HuH-7 (cell line): ENCODE measurements around the gene HES5.
"Not testable (repeated sequence)": the region's sequence is repeated elsewhere in the genome, so short reads cannot be mapped to it uniquely, and the experiment has no call there.

Source experiments
- DNase-seq: peaks from one replicate; pipeline ENCODE4 v3.0.0; 2011; ENCODE audit warnings: low spot score

HES5 gene, protein sequence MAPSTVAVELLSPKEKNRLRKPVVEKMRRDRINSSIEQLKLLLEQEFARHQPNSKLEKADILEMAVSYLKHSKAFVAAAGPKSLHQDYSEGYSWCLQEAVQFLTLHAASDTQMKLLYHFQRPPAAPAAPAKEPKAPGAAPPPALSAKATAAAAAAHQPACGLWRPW

GRCh38 chr1:2529784-2530512 lies at the start of gene HES5:
Gene HES5, minus strand, starts transcription at chr1:2530263. Its CDS starts 99 bp downstream, at chr1:2530164.
- DNase-seq: no peak

DNA sequence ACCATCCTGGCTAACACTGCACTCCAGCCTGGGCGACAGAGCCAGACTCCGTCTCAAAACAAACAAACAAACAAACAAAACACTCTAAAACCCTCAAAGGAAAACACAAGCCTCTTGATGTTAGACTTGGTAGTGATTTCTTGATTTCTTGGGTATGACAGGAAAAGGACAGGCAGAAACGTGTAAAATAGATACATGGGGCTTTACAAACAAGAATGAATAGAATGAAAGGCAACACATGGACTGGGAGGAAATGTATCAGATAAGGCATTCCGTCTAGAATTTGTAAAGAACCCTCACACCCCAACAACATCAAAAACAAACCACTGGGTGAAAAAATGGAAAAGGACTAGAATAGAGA lies 48.7 kb upstream of the HES5 start:
- DNase-seq: no peak

- not testable (repeated sequence) for DNase-seq
These were observed 47.6 kb upstream of the HES5 start for GRCh38 chr1:2577565-2578075.

DNA sequence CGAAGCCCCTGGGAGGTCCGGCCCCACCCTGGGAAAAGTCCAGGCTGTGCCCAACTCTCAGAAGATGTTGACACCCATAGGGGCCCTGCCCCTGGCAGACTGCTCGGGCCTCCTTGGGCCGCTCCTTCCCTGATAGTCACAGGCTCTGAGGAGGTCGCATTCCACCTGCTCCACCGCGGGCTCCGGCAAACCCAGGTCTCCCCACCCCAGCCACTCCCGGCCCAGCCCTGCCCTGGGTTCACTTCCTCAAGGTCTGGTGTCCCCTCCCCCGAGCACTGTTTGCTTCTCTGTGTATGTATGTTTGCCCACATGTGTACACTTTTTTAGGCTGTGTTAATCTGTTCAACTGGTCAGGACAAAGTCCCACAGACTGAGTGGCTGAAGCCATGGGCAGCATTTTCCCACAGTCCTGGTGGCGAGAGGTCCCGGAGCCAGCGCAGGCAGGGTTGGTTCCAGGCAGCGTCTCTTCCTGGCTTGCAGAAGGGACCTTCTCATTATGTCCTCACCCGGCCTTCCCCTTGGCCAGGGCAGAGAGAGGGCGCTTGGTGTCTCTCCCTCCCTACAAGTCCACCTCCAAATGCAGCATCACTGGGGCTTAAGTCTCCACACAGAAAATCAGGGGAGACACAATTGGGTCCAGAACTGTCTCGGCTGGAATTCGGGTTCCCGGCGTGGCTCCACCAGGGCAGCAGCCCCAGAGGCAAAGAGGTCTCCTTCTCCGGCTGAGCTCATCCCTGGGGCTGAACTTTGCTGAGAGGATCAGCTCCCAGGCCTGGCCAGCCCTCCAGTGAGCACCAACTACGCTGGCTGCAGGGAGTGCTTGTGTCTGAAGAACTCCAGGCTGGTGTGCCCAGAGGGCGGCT lies 46.0 kb upstream of the HES5 start:
- no peak for DNase-seq

DNA sequence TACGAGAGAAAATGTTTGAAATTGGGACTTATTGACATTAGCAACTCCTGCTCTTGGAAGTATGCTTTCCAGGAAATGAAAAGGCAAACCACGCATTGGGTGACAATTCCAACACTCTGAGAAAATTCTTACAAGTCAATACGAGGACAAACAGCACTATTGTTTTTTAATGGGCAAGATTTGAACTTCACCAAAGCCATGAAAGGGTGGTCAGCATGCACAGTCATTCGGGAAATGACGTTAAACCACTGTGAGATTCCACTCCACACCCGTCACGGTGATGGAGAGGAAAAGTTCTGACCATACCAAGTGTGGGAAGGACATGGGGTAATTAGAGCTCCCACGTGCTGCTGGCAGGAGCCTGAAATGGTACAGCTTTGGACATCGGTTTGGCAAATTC lies 44.3 kb upstream of the HES5 start:
- no peak for DNase-seq

DNA sequence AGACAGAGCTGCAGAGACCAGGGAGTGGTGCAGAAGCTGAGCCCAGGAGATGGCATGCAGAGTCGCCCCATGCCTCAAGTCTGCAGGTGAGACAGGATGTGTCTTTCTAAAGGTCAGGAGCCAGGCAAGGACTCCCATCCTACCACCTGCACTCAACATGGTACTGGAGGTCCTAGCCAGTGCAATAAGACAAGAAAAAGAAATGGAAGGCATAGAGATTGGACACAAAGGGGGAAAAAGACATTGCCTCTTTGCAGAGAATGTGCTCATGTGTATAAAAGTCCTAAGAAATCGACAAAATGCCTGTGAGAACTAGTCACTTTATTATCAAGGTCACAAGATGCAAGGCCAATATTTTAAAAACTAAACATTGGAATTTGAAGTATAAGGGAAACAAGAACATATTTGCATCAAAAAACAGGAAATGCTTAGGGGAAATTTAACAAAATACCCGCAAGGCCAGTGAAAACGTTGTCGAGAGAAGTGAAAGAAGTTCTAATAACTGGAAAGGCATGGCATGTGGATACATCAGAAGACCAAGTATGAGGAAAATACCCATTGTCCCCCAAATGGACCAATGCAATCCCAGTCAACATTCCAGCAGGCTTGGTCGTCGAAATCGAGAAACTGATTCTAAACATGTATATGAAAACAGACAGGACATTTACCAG lies 43.3 kb upstream of the HES5 start:
- DNase-seq: no peak

- DNase-seq: no peak
These were observed 41.3 kb upstream of the HES5 start for GRCh38 chr1:2571348-2571747.

- no peak for DNase-seq
These were observed 40.3 kb upstream of the HES5 start for GRCh38 chr1:2570332-2570731.

DNA sequence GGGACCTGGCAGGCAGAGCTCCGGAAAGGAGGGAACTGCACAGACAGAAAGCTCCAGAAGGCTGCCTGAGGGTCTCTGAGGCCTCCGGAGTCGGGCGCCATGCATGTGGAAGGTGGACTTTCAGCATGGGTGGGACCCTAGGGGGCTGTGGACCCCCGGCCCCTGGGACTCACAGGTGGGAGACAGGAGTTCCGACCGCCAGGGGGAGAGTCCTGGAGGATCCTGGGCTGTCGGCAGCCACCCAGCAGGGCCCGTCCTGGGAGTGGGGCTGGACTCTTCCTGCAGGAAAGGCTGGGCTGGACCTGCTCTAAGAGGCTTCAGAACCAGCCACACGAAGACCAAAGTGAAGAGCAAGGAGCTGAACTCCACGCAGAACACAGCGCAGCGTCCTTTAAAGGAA lies 39.6 kb upstream of the HES5 start:
- not testable (repeated sequence) for DNase-seq

DNA sequence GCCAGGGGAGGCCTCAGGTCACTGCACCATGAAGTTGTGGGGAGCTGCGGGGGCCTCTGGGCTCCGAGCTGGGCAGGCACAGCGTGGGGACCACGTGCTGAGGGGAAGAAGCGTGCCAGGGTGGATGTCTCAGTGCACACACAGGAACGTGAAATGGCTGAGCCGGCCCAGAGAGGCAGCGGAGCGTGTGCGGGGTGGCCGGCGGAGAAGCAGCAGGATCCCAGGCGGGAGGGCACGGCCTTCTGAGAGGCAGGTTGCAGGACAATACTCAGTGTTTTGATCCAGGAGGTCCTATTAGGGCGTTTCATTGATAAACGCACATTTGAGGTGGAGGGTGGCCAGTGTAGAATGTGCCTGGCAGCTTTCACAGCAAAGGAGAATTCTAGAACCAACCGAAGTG lies 39.0 kb upstream of the HES5 start:
- no peak for DNase-seq

GRCh38 chr1:2568187-2568816 lies 38.2 kb upstream of the HES5 start:
- not testable (repeated sequence) for DNase-seq

GRCh38 chr1:2567083-2567679 lies 37.1 kb upstream of the HES5 start:
- DNase-seq: no peak

DNA sequence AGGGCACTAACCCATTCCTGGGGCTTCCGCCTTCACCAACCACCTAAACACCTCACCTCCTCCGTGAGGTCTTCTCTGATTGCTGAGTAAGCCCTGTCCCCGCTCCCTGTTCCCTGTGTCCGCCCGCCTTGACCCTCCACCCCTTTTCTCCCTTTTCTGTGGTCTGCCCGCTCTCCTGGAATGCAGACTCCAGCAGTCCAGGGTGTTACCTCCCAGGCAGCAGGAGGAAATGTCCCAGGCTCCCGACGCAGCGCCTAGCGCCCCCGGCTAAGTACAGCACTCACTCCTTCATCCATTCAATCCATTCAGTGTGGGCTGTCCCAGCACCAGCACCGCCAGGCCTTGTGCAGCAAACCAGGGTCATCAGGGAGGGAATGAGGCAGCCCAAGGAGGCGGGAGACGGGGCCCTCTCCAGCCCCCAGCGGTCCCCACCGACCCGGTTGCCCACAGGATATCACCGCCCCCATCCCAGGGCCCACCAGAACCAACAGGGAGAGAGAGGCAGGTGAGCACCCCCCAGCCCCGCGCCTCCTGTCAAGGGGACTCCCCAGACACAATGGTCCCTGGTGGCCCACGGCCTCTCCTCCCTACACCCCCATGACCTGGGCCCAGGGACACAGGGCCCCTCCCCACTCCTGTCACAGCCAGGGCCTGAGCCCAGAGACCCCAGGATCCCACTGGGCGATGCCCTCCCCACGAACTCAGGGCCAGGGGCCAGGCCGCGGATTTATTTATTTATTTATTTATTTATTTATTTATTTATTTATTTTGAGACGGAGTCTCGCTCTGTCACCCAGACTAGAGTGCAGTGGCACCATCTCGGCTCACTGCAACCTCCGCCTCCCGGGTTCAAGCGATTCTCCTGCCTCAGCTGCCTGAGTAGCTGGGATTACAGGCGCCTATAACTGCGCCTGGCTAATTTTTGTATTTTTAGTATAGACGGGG lies 36.3 kb upstream of the HES5 start:
- DNase-seq: no peak

DNA sequence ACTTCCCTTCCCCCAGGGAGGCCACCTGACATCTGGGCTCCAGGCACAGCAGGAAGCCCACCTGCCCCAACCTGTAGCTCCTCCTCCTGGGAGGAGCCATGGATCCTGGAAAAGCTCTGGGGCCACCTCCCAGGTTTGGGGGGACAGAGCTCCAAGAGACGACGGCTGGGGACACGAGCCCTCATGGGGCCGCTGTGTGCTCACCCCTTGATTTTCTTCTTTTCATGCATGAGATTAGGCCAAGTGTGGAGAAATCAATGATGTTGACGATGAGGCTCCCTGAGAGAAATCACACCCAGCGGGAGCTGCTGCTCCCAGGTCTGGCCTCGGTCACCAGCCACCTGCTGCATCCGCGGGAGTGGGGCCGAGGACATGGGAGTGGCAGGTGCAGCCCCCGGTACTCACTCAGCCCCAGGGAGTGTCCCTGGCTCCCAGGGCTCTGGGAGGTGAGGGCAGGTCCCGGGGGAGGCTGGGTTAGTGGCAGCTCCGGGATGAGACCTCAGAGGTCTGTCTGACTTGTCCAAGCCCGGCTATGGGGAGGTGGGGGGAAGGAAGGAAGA lies 34.8 kb upstream of the HES5 start:
- DNase-seq: no peak

- no peak for DNase-seq
These were observed 34.1 kb upstream of the HES5 start for GRCh38 chr1:2564006-2564814.

DNA sequence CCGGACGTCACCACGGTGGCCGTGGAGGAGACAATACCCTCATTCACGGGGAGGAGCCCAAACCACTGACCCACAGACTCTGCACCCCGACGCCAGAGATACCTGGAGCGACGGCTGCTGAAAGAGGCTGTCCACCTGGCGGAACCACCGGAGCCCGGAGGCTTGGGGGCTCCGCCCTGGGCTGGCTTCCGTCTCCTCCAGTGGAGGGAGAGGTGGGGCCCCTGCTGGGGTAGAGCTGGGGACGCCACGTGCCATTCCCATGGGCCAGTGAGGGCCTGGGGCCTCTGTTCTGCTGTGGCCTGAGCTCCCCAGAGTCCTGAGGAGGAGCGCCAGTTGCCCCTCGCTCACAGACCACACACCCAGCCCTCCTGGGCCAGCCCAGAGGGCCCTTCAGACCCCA lies 33.1 kb upstream of the HES5 start:
- DNase-seq: no peak

DNA sequence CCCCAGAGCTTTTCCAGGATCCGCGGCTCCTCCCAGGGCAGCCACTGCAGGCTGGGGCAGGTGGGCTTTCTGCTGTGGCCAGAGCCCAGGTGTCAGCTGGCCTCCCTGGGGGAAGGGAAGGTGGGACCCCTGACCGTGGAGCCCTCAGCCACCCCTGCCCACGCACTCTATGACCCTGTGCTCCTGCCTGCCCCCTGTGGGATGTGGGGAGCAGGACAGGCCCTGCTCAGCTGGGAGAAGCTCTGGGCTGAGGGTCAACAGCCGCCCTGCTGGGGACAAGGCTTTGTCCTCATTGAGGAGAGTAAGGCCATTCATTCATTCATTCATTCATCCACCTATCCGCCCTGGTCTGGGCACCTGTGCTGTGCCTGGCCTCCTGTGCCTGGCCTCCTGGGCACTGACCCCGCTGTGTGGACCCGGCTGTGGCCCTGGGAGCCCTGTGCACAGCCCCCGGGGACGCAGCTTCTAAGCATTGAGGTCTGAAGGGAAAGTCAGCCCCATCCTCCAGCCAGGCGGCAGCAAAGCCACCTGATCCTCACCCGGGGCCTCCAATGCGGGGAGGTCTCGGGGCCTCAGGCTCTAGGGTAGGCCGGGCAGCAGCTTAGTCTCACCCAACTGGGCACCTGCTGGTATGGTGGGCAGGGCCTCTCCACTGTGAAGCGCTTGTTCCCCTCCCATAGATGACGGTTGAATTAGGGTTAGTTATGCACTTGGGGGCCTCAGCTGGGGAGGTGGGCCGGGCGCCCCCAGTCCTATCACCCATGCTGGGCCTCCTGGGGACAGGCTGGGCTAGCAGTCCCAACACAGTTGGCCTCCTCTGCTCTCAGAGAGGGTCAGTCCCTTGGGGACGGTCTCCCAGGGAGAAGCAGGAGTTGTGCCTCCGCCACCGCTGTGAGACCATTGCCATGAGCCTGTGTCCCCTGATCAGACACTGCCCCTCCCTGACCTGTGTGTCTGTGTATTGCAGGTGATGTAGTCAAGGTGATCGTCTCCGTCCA lies 32.1 kb upstream of the HES5 start:
- DNase-seq: no peak

DNA sequence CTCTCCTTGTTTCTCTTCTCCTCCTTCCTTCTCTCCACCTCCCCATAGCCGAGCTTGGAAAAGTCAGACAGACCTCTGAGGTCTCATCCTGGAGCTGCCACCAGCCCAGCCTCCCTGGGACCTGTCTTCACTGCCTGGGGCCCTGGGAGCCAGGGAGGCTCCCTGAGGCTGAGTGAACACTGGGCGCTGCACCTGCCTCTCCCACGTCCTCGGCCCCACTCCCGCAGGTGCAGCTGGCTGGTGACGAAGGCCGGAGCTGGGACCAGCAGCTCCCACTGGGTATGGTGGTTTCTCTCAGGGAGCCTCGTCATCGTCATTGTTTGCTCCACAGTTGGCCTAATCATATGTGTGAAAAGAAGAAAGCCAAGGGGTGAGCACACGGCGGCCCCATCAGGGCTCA lies 31.4 kb upstream of the HES5 start:
- no peak for DNase-seq
